CD14-positive monocyte (primary cell): ENCODE data around the gene SPAAR. TPM values are rescaled to one million over a fixed set of nuclear protein-coding genes. Genes with fewer than 3 reads are reported as not detected.
A peak's percentile ranks its signal among the peaks of the same experiment; 100 is the strongest.

Experiments
- DNase-seq, 3 donors: peaks; one replicate each; pipeline ENCODE4 v3.0.0-alpha.2; 2011 to 2022
- H2AFZ ChIP-seq: 2 replicates; pipeline ENCODE4 v1.6.0; 2012; ENCODE audit warnings: mild to moderate bottlenecking, low read depth, low read length, inconsistent platforms; ENCODE audit not compliant: insufficient read depth, poor library complexity, severe bottlenecking
- H3K27ac ChIP-seq, 2 donors: 1 replicate in 1 of 2; 2 replicates in 1 of 2; pipeline ENCODE4 v1.5.1; 2012 to 2013; ENCODE audit warnings: low read length in 2 of 2, control low read depth in 1 of 2, inconsistent platforms in 1 of 2, low read depth in 1 of 2, mild to moderate bottlenecking in 1 of 2
- H3K27me3 ChIP-seq, 2 donors: one replicate each; pipeline versions ENCODE4 v1.6.0 to v1.6.1; 2011 to 2013; ENCODE audit warnings: low read length in 2 of 2; ENCODE audit not compliant: control insufficient read depth in 2 of 2, insufficient read depth in 2 of 2
- H3K36me3 ChIP-seq, 2 donors: replicated peaks in 1 of 2; 1 replicate in 1 of 2; 2 replicates in 1 of 2; pipeline versions ENCODE4 v1.5.1 to v1.6.1; 2012 to 2013; ENCODE audit warnings: low read length in 2 of 2, control low read depth in 1 of 2, inconsistent platforms in 1 of 2, mild to moderate bottlenecking in 1 of 2; ENCODE audit not compliant: insufficient read depth in 2 of 2, control insufficient read depth in 1 of 2
- H3K4me1 ChIP-seq, 2 donors: 1 replicate in 1 of 2; 2 replicates in 1 of 2; pipeline versions ENCODE4 v1.5.1 to v1.6.1; 2012 to 2013; ENCODE audit warnings: low read length in 2 of 2, control low read depth in 1 of 2, inconsistent platforms in 1 of 2, mild to moderate bottlenecking in 1 of 2, moderate library complexity in 1 of 2; ENCODE audit not compliant: insufficient read depth in 2 of 2, control insufficient read depth in 1 of 2
- H3K4me2 ChIP-seq: replicated peaks from 2 replicates; pipeline ENCODE3; 2012; ENCODE audit warnings: low read length, moderate library complexity, mild to moderate bottlenecking; ENCODE audit not compliant: poor library complexity, severe bottlenecking; ENCODE audit errors: extremely low read depth
- H3K4me3 ChIP-seq, 3 experiments: fragments of 200-600 bp in 1 of 3; sonication (generic) in 1 of 3; replicated peaks in 1 of 3; 1 replicate in 2 of 3; 2 replicates in 1 of 3; pipeline ENCODE4 v1.5.1; 2011 to 2013; ENCODE audit warnings: low read length in 3 of 3, mild to moderate bottlenecking in 3 of 3, control low read depth in 2 of 3, low read depth in 2 of 3, inconsistent platforms in 1 of 3, moderate library complexity in 1 of 3
- H3K79me2 ChIP-seq: 2 replicates; pipeline ENCODE4 v1.6.0; 2012; ENCODE audit warnings: mild to moderate bottlenecking, control low read depth, inconsistent platforms, low read length, moderate library complexity; ENCODE audit not compliant: insufficient read depth
- H3K9ac ChIP-seq: 2 replicates; pipeline ENCODE4 v1.6.0; 2017; ENCODE audit warnings: low read length, mild to moderate bottlenecking; ENCODE audit not compliant: insufficient read depth, poor library complexity, severe bottlenecking
- H3K9me3 ChIP-seq, 2 donors: replicated peaks in 1 of 2; 1 replicate in 1 of 2; 2 replicates in 1 of 2; pipeline versions ENCODE4 v1.5.1 to v1.6.1; 2012 to 2013; ENCODE audit warnings: low read length in 2 of 2, control low read depth in 1 of 2; ENCODE audit not compliant: control insufficient read depth in 1 of 2, insufficient read depth in 1 of 2
- H4K20me1 ChIP-seq: 2 replicates; pipeline ENCODE4 v1.6.0; 2012; ENCODE audit warnings: mild to moderate bottlenecking, low read length, control low read depth, moderate library complexity; ENCODE audit not compliant: insufficient read depth
- H3K27ac Mint-ChIP-seq, 7 donors: one replicate each; pipeline ENCODE4 v1.8.0; 2020; ENCODE audit warnings: mild to moderate bottlenecking in 7 of 7, mixed read lengths in 7 of 7, moderate library complexity in 6 of 7, inconsistent platforms in 2 of 7
- H3K27me3 Mint-ChIP-seq, 3 donors: one replicate each; pipeline ENCODE4 v1.8.0; 2021 to 2022; ENCODE audit warnings: low read depth in 3 of 3, mild to moderate bottlenecking in 3 of 3, mixed read lengths in 3 of 3, moderate library complexity in 3 of 3, inconsistent platforms in 1 of 3
- H3K36me3 Mint-ChIP-seq, 2 donors: one replicate each; pipeline ENCODE4 v1.8.0; 2020; ENCODE audit warnings: mixed read lengths in 2 of 2, inconsistent platforms in 1 of 2, mild to moderate bottlenecking in 1 of 2
- H3K4me1 Mint-ChIP-seq: one replicate; pipeline ENCODE4 v1.8.0; 2020; ENCODE audit warnings: mild to moderate bottlenecking, mixed read lengths
- H3K4me3 Mint-ChIP-seq, 2 donors: one replicate each; pipeline ENCODE4 v1.8.0; 2020; ENCODE audit warnings: mild to moderate bottlenecking in 2 of 2, mixed read lengths in 2 of 2, moderate library complexity in 1 of 2
- H3K9me3 Mint-ChIP-seq, 7 donors: one replicate each; pipeline ENCODE4 v1.8.0; 2020 to 2022; ENCODE audit warnings: mixed read lengths in 7 of 7, mild to moderate bottlenecking in 6 of 7, moderate library complexity in 6 of 7, inconsistent platforms in 2 of 7
- CTCF ChIP-seq: fragments of 200-600 bp; IDR thresholded peaks from one replicate; pipeline ENCODE4 v1.8.0; 2022; ENCODE audit warnings: antibody characterized with exemption, mild to moderate bottlenecking
- WGBS: methylation state at CpG from one replicate; pipeline ENCODE4 v1.1.5; 2013; ENCODE audit warnings: missing lambda C conversion rate; ENCODE audit not compliant: insufficient coverage; 5-methylcytosine and 5-hydroxymethylcytosine counted together
- intact Hi-C, 2 donors: fragments of 100-400 bp; cut with micrococcal nuclease; formaldehyde crosslinking; loops; one replicate each; pipeline versions ENCODE4 v1.15.0 to v1.15.1; 2023
- polyA plus RNA-seq, 3 donors: library from polyadenylated mRNA; depleted of rRNA in 1 of 3; unstranded in 2 of 3; stranded (reverse) in 1 of 3; fragments of 300-500 nt in 2 of 3; fragments of >200 nt in 1 of 3; fragmentation: Illumina TruSeq in 2 of 3; gene quantifications; 1 replicate in 2 of 3; 2 replicates in 1 of 3; pipeline ENCODE4 v1.2.3, GENCODE V29; 2012 to 2021

Gene SPAAR
- polyA plus RNA-seq, 3 donors = not detected

GRCh38 chr9:35867538-35867937, 41.8 kb upstream of the SPAAR start:
- Mint-ChIP-seq H3K36me3 (peaks cover 0 to 2% of the 10 kb centered on the region in 2 donors), H3K27me3 (peaks cover 11 to 20% (median 15%) of the 10 kb centered on the region in 3 donors), H3K4me3 (no peak overlapping the region), H3K4me1 (peaks cover 7% of the 10 kb centered on the region), H3K27ac (peak overlapping the region in 1 of 7 donors; percentile 69), H3K9me3 (no peaks in the 10 kb centered on the region)
- H3K4me1 ChIP-seq = no peaks in the 10 kb centered on the region
- no peaks in the 10 kb centered on the region for H3K9me3 ChIP-seq
- H3K4me2 ChIP-seq = no peak overlapping the region
- no peak overlapping the region for H2AFZ ChIP-seq
- H3K9ac ChIP-seq = no peak overlapping the region
- peaks cover 0 to 9% of the 10 kb centered on the region in 2 donors for H3K27me3 ChIP-seq
- intact Hi-C loops = no loop called here
- H3K79me2 ChIP-seq = no peaks in the 10 kb centered on the region
- 86% methylated on average over 4 of the region's 4 CpGs for WGBS
- no peak for DNase-seq
- no peak overlapping the region for H3K4me3 ChIP-seq
- no peaks in the 10 kb centered on the region for H4K20me1 ChIP-seq
- H3K36me3 ChIP-seq = no peaks in the 10 kb centered on the region
- no peak for TF ChIP-seq CTCF
- H3K27ac ChIP-seq = no peak overlapping the region

GRCh38 chr9:35868933-35869332, 40.4 kb upstream of the SPAAR start:
- Mint-ChIP-seq H3K36me3 (peaks cover 0 to 2% of the 10 kb centered on the region in 2 donors), H3K4me1 (peaks cover 8% of the 10 kb centered on the region)

More at GRCh38 chr9:35868933-35869332, 40.4 kb upstream of the SPAAR start:
- no peaks in the 10 kb centered on the region for H3K27me3 ChIP-seq
- H3K27ac Mint-ChIP-seq = no peak overlapping the region
- H3K36me3 ChIP-seq = no peaks in the 10 kb centered on the region
- TF ChIP-seq CTCF = no peak
- H3K4me1 ChIP-seq = no peaks in the 10 kb centered on the region
- H4K20me1 ChIP-seq = no peaks in the 10 kb centered on the region
- no peak overlapping the region for H3K9ac ChIP-seq
- H2AFZ ChIP-seq = no peak overlapping the region
- peaks cover 8 to 13% (median 13%) of the 10 kb centered on the region in 3 donors for H3K27me3 Mint-ChIP-seq
- H3K79me2 ChIP-seq = no peaks in the 10 kb centered on the region
- no peak overlapping the region for H3K4me3 ChIP-seq
- H3K4me3 Mint-ChIP-seq = no peak overlapping the region
- no peak overlapping the region for H3K27ac ChIP-seq
- H3K9me3 Mint-ChIP-seq = no peaks in the 10 kb centered on the region
- no peak for DNase-seq
- no peak overlapping the region for H3K4me2 ChIP-seq
- no peaks in the 10 kb centered on the region for H3K9me3 ChIP-seq
- intact Hi-C loops = no loop called here
- 88% methylated on average over 2 of the region's 2 CpGs for WGBS
